SK-N-DZ (cell line): ENCODE measurements around the gene HDAC6.
"Not testable (repeated sequence)": the region's sequence is repeated elsewhere in the genome, so short reads cannot be mapped to it uniquely, and the experiment has no call there.

Source experiments
- DNase-seq: peaks from one replicate; pipeline ENCODE4 v3.0.0-alpha.2; 2015; ENCODE audit warnings: low spot score

The HDAC6 gene

DNA sequence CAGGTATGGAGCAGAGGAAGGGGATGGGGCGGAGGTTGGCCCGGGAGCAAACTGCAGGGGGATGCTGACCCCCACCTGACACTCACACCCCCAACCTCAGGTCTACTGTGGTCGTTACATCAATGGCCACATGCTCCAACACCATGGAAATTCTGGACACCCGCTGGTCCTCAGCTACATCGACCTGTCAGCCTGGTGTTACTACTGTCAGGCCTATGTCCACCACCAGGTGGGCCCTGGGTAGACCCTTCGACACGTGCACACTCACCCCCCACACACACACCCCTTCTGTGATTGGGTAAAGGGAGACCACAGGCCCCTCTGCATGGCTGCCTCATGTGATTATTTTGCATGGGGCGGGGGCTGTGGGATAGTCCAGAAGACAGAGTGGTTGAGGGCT lies 22.2 kb downstream of the HDAC6 start:
- DNase-seq: no peak

DNA sequence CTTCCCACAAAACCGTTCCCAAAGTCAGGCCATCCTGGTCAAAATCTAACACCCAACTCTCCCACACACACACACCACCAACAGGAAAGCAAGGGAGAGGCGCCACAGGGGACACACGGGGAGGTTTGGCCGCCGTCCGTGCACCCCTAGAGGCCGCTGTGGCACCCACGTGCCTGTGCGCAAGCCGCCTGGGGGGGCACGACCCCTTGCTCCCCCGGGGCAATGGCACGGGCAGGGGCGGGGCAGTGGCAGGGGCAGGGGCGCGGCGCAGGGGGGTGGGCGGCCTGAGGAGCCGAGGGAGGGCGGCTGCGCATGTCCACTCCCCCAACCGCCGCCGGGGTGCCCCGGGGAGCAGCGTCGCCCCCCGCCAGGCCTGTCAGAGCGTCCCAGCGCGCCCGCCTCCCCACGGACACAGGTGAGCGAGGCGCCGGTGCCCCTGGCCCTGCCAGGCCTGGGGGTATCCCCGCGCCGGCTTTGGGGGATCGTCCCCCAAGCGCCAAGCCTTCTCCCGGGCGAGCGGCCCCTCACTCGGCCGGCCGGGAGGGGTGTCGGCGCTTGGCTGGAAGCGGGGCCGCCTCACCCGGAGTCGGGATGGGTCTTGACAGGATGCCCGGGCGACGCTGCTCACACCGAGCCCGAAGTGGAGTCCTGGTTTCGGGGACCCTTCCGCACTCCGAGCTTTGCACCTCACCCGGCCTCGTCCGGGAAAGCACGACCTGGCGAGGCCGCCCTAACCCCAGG lies 24.4 kb downstream of the HDAC6 start, which contains the start of gene ERAS:
Gene ERAS (plus strand): TSS at position 379 of the 741 bp plus-strand sequence. CDS start 2,611 bp downstream, outside the sequence.
- DNase-seq: no peak

GRCh38 chrX:48826876-48827653 lies 25.2 kb downstream of the HDAC6 start:
- no peak for DNase-seq

DNA sequence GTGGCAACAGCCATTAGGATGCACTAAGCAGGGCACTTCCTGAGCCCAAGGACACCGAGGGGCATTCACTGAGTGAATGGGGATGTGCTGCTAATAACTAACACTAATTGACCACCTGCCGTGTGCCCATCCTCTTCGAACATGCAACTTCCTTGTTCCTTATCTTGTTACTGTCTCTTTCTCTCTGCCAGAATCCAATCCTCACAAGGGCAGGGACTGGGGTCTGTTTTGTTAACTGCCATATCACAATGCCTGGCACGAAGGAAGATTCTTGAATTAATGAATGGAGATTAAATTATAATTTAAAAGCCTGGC lies 25.7 kb downstream of the HDAC6 start:
- no peak for DNase-seq

DNA sequence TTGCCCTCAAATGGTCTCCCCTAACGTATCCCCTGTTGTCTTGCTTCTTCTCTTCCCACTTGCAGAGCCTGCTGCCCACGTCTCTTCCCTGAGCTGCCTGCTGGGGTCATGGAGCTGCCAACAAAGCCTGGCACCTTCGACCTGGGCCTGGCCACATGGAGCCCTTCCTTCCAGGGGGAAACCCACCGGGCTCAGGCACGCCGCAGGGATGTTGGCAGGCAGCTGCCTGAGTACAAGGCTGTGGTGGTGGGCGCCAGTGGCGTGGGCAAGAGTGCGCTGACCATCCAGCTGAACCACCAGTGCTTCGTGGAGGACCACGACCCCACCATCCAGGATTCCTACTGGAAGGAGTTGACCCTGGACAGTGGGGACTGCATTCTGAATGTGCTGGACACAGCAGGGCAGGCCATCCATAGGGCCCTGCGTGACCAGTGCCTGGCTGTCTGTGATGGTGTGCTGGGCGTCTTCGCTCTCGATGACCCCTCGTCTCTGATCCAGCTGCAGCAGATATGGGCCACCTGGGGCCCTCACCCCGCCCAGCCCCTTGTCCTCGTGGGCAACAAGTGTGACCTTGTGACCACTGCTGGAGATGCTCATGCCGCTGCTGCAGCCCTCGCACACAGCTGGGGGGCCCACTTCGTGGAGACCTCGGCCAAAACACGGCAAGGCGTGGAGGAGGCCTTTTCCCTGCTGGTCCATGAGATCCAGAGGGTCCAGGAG lies 27.3 kb downstream of the HDAC6 start:
- DNase-seq: no peak

GRCh38 chrX:48831136-48831908 lies 29.5 kb downstream of the HDAC6 start:
- DNase-seq: no peak

DNA sequence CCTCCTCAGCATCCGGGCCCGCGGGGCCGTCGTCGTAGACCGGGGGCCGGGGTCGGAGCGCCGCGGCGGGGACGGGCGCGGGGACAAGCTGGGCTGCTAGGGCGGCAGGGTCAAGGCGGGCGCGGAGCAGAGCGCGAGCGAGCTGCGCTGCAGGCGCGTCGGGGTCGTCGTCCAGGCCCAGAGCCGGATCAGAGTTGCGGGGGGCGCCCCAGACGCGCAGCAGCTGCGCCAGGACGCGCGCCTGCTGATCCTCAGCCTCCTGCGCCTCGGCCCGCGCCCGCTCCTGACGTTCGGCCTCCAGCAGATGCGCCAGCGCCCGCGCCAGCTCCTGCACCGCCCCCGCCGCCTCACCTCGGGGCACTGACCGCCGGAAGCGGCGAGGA lies 30.0 kb downstream of the HDAC6 start:
- no peak for DNase-seq

DNA sequence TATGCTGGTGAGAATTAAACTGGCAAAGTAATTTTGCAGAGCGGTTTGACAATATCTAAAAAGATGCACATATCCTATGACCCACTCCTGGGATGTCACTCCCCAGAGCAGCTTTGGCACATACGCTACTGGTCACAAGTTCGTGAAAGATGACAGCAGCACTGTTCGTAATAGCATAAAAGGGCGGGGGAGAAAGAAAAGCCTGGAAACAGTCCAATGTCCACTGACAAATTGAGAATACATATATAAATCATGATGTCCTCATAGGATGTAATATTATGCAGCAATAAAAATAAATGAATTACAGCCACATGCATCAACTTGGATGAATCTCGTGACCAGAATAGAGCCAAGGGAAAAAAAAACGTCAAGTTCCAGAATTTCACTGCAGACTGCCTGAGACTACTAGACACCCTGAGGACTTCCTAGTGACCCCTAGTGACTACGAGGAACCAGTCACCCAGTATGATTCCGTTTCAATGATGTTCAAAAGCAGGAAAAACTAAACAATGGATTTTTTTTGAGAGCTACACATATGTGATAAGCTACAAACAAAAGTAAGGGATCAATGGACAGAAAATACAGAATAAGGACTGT lies 31.8 kb downstream of the HDAC6 start:
- peak; percentile 5 for DNase-seq

DNA sequence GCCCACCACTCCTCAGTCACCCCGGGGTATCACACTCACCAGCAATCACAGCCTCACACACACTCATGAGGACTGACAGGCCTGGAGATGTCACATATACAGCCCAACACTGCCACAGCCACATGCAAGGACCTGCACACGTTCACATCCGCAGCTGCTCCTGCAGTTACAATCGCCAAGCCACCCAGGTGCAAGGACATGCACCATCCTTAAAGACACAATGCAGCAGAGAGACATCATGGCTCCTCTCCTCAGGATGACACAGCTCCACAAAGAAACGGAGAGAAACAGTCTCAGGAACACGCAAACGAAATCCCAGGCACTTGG lies 32.5 kb downstream of the HDAC6 start:
- peak; percentile 24 for DNase-seq

DNA sequence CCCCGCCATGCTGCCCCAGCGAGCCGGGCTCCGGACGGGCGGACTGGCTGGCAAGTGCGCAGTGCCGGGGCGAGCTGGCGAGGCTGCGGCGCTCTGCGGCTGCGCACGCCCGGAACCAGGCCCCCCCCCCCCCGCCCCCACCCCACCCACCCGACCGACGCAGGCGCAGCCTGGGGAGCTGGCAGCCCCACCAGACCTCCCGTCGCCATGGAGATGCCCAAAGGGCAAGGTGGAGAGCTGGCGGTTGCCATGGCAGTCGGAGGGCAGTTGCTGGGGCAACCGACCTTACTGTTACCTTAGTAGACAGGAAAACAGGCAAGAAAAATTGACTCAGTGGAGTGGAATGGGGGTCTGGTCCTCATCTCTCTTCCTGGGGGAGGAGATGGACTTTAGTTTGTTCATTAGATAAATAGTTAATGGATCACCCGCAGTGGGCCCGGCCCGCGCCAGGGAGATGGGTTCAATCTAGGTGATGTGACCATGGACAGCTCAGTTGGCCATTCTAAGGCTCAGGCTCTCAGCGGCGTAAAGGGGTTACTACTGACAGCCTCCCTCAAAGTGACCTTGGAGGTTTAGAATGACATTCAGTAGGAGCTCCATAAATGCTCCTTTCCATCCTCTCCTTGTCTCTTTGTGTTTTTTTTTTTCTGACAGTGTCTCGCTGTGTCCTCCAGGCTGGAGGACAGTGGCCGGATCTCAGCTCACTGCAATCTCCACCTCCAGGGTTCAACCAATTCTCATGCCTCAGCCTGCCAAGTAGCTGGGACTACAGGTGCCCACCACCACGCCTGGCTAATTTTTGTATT lies 33.9 kb downstream of the HDAC6 start, which contains the start of gene PCSK1N:
Gene PCSK1N (minus strand): TSS at position 87 of the 806 bp plus-strand sequence. CDS start 78 bp downstream, at position 9.
- peak; percentile 58 for DNase-seq

DNA sequence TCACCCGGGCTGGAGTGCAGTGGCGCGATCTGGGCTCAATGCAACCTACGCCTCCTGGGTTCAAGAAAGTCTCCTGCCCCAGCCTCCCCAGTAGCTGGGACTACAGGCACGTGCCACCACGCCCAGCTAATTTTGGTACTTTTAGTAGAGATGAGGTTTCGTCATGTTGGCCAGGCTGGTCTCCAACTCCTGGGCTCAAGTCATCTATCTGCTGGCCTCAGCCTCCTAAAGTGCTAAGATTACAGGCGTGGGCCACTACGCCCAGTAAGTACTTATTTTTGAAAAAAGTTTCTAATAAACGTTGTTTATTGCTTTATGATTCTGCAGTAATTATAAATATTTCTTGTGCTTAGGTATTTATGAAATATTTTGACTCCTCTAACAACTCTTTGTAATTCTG lies 37.8 kb downstream of the HDAC6 start:
- no peak for DNase-seq

- DNase-seq: no peak
These were observed 47.0 kb downstream of the HDAC6 start for GRCh38 chrX:48848847-48849246.

DNA sequence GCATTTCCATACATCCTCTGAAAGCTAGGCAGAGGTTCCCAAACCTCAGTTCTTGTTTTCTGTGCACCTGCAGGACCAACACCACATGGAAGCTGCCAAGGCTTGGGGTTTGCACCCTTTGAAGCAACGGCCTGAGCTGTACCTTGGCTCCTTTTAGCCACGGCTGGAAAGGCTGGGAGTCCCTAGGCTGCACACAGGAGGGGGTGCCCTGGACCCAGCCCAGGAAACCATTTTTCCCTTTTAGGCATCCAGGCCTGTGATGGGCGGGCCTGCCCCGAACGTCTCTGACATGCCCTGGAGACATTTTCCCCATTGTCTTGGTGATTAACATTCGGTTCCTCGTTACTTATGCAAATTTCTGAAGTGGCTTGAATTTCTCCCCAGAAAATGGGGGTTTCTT lies 51.0 kb downstream of the HDAC6 start:
- no peak for DNase-seq

DNA sequence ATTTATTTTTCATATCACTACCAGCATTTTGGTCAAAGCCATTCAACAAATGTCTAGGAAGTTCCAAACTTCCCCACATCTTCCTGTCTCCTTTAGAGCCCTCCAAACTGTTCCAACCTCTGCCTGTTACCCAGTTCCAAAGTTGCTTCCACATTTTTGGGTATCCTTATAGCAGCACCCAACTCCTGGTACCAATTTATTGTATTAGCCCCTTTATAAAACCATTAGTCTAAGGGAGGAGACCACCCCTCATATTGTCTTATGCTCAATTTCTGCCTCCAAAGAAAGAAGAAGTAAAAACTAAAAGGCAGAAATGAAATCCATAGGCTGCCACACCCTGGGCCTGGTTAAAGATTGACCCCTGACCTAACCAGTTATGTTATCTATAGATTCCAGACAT lies 51.6 kb downstream of the HDAC6 start:
- not testable (repeated sequence) for DNase-seq

- not testable (repeated sequence) for DNase-seq
These were observed 52.4 kb downstream of the HDAC6 start for GRCh38 chrX:48854121-48854804.

DNA sequence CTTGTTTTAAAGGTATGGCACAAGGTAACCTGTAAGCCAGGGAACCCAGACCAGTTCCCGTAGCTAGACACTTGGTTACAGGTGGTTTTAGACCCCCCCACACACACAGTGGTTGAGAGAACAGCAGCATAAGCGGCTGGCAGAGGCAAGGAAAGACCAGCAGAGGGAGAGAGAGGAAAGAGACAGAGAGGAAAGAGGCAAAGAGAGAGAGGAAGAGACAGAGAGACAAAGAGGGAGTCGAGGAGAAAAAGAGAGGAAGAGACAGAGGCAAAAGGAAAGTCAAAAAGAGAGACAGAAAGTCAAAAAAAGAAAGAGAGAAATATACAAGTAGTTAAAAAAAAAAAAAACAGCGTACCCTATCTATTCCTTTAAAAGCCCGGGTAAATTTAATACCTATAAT lies 53.0 kb downstream of the HDAC6 start:
- DNase-seq: no peak

DNA sequence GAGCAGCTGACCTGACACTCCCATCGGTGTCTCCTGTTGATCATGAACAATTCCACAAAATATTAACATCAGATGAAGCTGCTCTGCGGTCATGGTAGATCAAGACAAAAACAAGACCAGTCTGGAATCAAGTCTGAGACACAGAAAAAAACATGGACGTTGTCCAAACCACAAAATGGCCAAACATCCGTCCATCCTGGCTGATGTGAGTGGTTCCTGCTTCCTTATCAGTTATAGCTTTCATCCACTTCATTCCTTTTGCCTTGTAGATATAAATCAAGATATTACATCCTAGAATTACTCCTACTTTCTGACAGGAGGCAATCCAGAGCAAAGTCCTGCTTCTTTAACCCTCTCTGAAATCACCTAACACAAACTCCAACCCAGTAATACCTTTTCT lies 62.3 kb downstream of the HDAC6 start:
- no peak for DNase-seq

- not testable (repeated sequence) for DNase-seq
These were observed 70.2 kb downstream of the HDAC6 start for GRCh38 chrX:48872017-48872416.
